Vagina (tissue), 2 donors: ENCODE measurements around the gene CFAP97.

Experiments
- CTCF ChIP-seq, 3 experiments: fragments of 450-650 bp in 2 of 3; fragments of 200-600 bp in 1 of 3; sonication (generic) in 1 of 3; IDR thresholded peaks; one replicate each; pipeline ENCODE4 v1.5.1; 2017 to 2019; ENCODE audit warnings: antibody characterized with exemption in 3 of 3, mild to moderate bottlenecking in 2 of 3, moderate library complexity in 2 of 3
- POLR2A ChIP-seq, 2 donors: fragments of 450-650 bp; IDR thresholded peaks; one replicate each; pipeline ENCODE4 v1.6.1; 2017; ENCODE audit warnings: antibody characterized with exemption in 2 of 2, mild to moderate bottlenecking in 2 of 2, moderate library complexity in 2 of 2
- POLR2AphosphoS5 ChIP-seq, 2 donors: sonication (generic); formaldehyde crosslinking; IDR thresholded peaks; one replicate each; pipeline ENCODE4 v1.9.0; 2017; ENCODE audit warnings: antibody characterized with exemption in 2 of 2, mild to moderate bottlenecking in 2 of 2, low read depth in 1 of 2; ENCODE audit not compliant: insufficient read depth in 1 of 2

- TF ChIP-seq POLR2A (IDR thresholded peaks at IDR 0.05) (no peak), CTCF (IDR thresholded peaks at IDR 0.05) (no peak), POLR2AphosphoS5 (IDR thresholded peaks at IDR 0.05; ENCODE audit: insufficient read depth in 1 of 2, low read depth in 1 of 2) (no peak)
These were observed 90.5 kb downstream of the CFAP97 start for GRCh38 chr4:185113340-185113739.
